GM21423 (cell line): ENCODE measurements around the gene STX8.

Experiments
- ATAC-seq: cut with Tn5 transposase; IDR thresholded peaks from one replicate; pipeline ENCODE4 v1.9.1; 2021; ENCODE audit warnings: mild to moderate bottlenecking, moderate library complexity; ENCODE audit not compliant: unreplicated experiment

Gene STX8

DNA sequence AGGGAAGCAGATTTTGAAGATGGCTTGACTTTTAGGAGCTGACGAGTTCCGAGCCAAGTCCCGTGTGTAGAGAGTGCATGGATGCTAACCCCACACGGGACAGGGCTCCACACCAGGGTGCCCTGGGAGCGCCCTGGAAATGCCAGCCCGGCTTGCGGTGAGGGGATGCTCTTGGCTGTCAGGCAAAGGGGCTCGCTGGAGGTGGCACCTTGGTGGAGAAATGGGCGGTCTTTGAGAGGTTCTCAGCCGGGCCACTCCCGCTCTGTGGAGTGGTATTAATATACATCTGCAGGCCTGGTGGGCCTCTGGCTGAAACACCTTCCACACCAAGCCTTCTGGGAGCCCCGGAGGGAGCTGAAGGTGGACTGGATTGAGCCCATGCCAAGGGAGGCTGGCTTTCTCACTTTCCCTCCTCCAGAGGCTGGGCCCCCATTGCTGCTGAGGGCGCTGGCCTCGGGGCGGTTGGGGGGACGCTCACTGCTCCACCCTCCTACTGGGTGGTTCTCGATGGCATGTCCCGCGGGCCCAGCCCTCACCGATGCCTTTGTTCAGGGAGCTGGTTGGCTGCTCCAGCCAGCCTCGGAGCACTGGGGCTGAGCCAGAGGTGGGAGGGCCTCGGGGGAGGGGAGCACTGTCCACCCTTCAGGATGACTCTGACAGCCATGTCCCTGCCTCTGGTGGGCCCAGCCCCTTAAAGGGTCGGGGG is 344.0 kb downstream of the STX8 start:
- no peak for ATAC-seq

DNA sequence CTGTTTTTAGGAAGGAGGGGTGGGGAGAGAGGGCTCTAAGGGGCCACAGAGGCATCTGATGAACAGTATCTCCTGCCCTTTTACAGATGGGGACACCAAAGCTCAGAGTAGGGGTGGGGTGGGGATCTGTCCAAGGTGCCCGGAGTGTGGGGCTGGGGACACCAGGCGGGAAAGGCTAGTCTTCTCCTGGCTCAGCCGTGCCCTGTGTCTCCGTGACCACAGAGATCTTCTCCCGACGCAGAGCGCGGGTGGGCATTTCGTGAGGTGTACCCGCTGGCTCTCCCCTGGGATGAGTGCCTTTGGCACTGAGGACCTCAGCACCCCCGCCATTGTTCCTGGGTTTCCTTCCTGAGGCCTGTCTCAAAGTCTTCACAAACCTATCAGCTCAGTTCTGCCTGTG is 344.8 kb downstream of the STX8 start:
- ATAC-seq: no peak

DNA sequence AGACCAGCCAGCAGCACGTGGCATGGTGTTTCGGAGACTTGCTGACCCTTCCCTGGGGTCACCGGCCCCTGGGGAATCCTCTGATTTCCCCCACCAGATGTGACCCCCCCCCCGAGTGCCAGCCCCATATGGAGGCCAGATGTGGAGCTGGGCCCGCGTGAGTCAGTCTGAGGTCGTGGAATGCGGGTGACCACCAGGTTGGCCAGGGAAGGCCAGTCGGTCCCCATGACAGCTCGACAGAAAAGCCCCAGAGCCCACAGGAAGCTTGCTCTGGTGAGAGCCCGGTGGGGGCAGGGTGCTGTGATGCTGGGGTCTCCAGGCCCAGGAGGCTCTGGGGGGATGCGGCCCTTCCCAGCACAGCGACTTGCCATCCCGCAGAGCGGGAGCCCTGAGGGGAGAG is 345.3 kb downstream of the STX8 start:
- ATAC-seq: no peak

DNA sequence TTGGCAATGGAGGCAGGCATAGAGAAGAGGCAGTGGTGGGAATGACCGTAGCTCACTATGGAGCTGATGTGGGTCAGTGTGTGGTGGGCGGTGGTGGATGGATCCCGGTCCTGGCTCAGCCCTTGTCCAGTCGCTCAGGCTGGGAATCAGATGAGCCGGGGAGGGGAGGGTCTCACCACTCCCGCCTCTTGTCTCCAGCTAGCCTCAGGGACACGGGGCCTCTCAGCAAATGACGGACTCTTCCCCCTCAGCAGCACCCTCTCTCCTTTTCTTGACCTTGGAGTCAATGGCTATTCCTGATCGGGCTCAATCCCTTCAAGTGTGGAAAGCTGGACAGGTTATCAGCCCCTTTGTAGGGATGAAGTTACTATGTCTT is 345.8 kb downstream of the STX8 start:
- ATAC-seq: no peak

GRCh38 chr17:9229160-9229825 is 346.3 kb downstream of the STX8 start:
- no peak for ATAC-seq

- ATAC-seq: no peak
These were observed 347.0 kb downstream of the STX8 start for GRCh38 chr17:9228408-9229159.

DNA sequence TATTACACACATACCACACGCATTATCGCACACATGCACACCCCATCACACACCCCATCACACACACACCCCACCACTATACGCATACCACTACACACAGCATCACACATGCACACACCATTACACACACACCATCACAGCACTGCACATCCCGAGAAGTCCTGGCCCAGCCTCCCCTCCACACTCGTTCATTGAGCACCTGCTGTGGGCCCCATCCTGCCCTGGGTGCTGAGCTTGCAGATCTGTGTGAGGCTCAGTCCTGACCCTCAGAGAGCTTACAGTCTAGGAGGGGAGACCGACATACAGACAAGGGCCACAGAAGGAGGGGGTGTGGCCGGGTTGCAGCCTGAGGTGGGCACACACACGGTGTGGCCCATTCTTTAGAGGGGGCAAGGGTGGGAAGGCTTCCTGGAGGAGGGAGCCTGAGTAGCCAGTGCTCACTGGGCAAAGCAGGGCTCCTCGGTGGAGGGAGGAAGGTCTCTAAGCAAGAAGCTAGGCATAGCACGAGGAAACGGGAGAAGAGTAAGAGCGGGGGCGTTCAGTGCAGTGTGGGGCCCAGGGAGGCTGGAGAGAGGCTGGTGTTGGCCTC is 347.7 kb downstream of the STX8 start:
- ATAC-seq: no peak

DNA sequence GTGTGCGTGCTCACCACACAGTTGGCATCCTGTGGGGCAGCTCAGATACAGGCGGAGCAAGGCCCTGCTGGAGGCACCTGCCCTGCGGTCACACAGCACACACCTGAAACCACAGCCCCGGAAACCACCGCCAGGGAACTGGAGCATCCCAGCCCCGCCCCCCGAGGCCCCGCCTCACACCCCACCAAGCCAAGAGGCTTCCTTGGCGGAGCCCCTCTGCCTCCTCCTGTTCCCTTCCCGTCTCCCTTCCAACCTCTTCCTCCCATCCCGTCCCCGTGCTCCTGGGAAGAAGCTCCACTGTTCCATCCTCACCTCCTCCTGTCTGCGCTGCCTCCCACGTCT is 348.9 kb downstream of the STX8 start:
- no peak for ATAC-seq

- ATAC-seq: no peak
These were observed 349.4 kb downstream of the STX8 start for GRCh38 chr17:9226130-9226793.

DNA sequence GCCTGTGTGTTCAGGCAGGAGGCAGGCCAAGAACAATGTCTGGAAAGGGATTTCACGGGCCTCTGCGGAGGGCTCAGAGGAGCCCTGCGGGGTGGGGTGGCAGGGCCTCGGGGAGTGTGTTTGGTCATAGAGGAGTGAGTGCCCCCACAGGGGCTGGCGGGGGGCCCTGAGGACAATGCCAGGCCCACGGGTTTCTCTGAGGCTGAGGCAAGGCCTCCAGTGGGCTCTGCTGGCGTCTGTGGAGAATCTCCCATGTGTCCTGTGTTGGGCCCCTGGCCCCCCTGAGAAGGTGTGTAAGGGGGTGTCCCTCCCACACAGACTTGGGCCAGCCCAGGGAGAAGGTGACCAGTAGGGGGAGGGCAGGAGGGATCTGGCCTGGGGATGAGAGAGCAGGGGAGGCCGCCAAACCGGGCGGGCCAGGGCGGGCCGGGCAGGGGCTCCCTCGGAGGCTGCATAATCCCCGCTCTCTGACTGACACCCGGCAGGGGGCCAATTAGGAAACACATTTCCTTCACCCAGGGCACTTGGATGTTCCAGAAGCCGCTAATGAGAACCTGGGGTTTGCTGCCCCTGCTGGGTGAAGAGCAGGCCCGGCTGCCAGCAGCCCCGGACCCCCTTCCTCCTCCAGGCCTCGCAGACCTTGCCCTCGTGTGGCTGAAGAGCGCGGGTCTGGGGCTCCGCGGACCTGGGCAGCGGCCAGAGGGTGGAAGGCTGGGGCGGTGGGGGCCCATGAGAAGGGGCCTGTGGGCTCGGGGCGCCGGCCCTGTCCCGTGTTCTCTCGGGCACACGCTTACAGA is 350.1 kb downstream of the STX8 start:
- ATAC-seq: no peak

- no peak for ATAC-seq
These were observed 351.1 kb downstream of the STX8 start for GRCh38 chr17:9224485-9224884.

GRCh38 chr17:9223531-9223930 is 352.1 kb downstream of the STX8 start:
- no peak for ATAC-seq

DNA sequence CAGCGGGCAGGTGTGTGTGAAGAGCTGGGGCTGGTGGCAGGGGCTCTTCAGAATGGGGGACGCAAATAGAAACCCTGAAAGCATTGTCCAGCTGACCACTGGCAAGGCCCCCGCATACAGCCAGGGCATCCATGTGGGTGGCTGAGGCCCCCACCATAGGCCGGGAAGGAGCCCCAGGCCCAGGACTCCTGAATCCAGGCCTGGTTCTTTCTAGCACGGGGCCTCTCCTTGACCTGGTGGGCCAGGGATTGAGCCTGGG is 353.8 kb downstream of the STX8 start:
- no peak for ATAC-seq

- no peak for ATAC-seq
These were observed 354.3 kb downstream of the STX8 start for GRCh38 chr17:9221147-9221921.

DNA sequence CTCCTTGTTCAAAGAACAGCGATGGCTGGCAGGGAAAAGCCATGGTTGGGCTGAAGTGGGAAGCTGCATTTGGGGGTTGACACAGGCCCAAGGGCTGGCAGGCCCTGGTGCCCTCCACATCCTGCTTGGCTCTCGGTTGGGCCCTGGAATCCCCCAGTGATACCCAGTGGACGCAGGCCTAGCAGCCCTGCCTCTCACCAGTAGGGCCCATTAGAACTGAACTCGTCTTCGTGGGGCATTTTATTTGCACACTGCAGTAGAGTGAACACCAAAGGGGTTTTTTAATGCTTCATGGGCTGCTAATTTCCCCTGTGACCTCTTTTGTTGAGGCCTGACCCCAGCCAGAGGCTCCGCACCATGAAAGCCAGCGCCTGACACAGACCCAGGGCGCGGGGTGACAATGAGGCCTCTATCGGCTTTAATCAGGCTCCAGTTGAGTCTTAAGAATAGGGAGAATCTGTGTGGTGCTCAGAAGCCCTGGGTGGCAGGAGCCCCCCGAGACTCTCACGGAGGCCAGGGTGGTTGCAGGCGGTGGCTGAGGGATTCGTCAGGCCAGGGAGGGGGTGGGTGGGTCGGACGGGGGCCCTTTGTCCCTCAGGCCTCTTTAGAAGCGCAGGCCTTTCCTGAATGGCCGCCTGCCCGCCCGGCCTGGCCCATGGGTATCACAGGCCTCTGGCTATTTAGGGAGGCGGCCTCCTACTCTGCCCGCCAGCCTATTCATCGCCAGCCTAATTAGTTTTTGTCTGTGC is 355.0 kb downstream of the STX8 start:
- no peak for ATAC-seq

GRCh38 chr17:9219631-9220397 is 355.8 kb downstream of the STX8 start:
- no peak for ATAC-seq

DNA sequence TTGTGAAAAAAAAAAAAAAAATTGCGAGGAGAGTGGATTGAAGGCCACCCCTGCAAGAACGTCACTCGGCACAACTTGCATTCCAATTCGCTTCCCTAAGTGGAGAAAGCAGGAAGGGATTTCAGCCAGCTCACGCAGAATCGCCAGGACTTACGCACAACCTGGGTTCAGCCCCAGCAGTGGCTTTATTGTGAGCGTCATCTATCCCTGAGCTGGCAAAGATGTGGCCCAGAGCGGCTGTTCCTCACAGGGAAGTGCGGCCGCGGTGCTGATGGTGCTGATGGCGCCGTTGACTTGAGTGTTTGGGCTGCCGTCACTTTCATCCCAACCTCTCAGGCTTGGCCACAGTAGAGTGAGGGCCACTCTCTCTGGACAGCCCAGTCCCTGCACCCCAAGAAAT is 356.7 kb downstream of the STX8 start:
- ATAC-seq: no peak

GRCh38 chr17:9218064-9218635 is 357.5 kb downstream of the STX8 start:
- no peak for ATAC-seq
